Fibroblast of the aortic adventitia (primary cell): ENCODE data around the gene USP9X. TPM values are rescaled to one million over a fixed set of nuclear protein-coding genes. Genes with fewer than 3 reads are reported as not detected.

Experiments used
- DNase-seq: peaks from one replicate; pipeline ENCODE4 v3.0.0-alpha.2; 2010; ENCODE audit warnings: low read depth
- H3K4me3 ChIP-seq: 2 replicates; pipeline ENCODE4 v1.5.1; 2011; ENCODE audit warnings: low read depth, mild to moderate bottlenecking, control low read depth, low read length, moderate library complexity
- total RNA-seq: library from RNA; depleted of rRNA; stranded (reverse); fragments of >200 nt; gene quantifications from 2 replicates; pipeline ENCODE4 v1.2.3, GENCODE V29; 2012; ENCODE audit warnings: low replicate concordance
- TF ChIP-seq, protein P1 (sequence below): IDR thresholded peaks from 2 replicates; pipeline ENCODE4 v1.5.1; 2011; ENCODE audit warnings: mild to moderate bottlenecking, low read length, control low read depth, inconsistent platforms; ENCODE audit not compliant: insufficient read depth

Gene USP9X
- total RNA-seq, 1 donor, result 99.1 TPM

DNA sequence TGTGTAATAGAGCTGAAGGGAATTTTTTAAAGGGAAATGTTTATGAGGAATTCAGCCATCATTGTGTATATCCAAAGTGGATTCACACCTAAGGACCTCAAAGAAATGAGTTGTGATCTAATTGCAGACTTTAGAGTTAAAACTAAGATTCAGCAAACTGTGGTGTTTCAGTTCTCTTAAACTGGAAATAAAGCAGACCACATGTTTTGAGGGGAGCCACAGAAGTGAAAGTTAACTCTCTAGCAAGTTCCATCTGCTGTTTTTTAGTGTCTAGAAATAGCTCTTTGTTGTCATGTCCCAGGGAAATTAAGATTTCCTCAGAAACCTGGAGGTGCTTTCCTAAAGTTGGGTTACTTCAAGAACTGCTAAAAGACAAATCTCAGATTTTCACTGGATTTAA, 151.4 kb downstream of the USP9X start:
- TF ChIP-seq, protein P1, sequence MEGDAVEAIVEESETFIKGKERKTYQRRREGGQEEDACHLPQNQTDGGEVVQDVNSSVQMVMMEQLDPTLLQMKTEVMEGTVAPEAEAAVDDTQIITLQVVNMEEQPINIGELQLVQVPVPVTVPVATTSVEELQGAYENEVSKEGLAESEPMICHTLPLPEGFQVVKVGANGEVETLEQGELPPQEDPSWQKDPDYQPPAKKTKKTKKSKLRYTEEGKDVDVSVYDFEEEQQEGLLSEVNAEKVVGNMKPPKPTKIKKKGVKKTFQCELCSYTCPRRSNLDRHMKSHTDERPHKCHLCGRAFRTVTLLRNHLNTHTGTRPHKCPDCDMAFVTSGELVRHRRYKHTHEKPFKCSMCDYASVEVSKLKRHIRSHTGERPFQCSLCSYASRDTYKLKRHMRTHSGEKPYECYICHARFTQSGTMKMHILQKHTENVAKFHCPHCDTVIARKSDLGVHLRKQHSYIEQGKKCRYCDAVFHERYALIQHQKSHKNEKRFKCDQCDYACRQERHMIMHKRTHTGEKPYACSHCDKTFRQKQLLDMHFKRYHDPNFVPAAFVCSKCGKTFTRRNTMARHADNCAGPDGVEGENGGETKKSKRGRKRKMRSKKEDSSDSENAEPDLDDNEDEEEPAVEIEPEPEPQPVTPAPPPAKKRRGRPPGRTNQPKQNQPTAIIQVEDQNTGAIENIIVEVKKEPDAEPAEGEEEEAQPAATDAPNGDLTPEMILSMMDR, result no peak
- DNase-seq, result no peak
- no peak overlapping the region for H3K4me3 ChIP-seq

DNA sequence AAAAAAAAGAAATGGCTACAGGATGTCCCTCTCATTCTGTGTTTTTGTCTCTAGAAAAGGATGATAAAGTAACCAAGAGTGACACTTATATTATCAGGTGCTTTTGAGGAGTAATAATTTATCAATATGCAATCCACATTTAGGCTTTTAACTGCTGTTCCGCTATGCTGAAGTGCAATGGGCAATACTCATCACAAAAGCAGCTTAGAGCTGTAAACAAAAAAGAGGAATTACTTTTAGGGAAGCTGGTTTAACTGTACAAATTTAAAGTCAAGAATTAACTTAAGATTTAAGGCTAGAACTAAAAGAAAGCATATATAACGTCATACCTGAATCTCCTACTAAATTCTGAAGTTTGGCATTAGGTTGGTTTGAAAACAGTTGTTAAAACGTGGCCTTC, 155.3 kb downstream of the USP9X start:
- no peak overlapping the region for H3K4me3 ChIP-seq
- TF ChIP-seq, protein P1, result no peak
- DNase-seq, result no peak

DNA sequence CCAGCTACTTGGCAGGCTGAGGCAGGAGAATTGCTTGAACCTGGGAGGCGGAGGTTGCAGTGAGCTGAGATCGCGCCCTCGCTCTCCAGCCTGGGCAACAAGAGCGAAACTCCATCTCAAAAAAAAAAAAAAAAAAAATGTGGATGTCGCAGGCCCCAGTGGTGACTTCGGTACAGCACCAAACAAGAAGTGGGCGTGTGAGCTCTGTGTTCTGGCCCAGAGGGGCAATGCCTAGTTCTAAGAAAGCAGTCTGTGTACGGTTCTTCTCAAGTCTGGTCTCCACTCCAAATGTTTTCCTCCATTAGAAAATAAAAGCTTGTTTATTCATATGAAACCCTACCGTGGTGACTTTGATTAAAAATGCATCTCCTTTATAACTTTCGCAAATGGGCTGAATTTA, 156.7 kb downstream of the USP9X start:
- no peak for DNase-seq
- no peak overlapping the region for H3K4me3 ChIP-seq
- TF ChIP-seq, protein P1, result no peak

DNA sequence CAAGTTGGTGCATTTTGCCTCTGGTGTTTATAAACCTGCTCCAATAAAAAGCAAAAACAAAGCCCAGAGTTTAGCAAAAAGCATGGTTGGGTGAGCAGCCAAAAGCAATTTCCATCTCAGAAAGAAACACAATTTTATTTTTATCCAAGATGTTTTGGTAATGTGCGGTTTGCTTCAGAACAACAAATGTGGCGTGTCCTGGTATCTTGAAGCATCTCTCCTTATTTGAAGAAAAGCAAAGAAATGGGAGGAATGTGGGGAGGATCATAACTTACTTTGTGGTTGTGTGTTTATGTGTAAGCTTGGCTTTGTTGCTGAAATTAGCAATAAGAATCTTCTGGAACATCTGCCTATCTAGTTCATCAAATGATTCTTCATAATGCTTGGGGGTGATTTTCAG, 160.4 kb downstream of the USP9X start:
- DNase-seq, result no peak

DNA sequence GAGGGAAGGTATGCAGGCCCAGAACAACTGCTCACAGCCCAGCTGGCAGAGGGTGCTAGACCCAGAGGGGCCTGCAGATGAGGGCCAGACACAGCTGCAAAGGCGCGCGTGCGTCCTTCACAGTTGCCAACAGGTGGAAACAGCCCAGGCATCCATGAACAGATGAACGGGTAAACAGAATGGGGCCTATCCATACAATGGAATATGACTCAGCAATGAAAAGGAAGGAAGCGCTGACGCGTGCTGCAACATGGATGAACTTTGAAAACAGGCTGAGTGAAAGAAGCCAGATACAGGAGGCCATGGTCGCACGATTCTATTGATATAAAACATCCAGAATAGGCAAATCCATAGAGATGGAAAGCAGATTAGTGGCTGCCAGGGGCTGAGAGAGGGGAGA, 165.6 kb downstream of the USP9X start:
- H3K4me3 ChIP-seq, result no peak overlapping the region
- no peak for DNase-seq
- TF ChIP-seq, protein P1, result no peak

More for the DNA sequence above, 160.4 kb downstream of the USP9X start:
- TF ChIP-seq, protein P1, result no peak
- H3K4me3 ChIP-seq, result no peak overlapping the region

DNA sequence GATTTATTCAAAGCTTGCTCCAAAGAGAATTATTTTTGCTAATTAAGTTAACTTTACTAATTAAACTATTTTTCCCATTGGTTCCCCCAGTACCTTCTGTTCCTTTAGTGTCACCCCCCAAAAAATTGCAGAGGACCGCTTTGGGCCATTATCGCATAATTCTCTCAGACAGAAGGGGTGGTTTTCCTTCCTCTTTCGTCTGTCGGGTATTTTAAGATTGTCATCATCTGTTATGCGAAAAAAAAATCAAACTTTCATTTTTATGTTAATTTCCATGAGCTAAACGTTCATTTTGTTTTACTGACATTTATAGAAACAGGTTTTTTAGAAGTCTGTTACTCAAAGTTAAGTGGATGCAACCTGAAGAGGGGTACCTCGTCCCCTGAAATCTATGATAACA, 172.6 kb downstream of the USP9X start:
- no peak overlapping the region for H3K4me3 ChIP-seq
- no peak for DNase-seq
- TF ChIP-seq, protein P1, result no peak

DNA sequence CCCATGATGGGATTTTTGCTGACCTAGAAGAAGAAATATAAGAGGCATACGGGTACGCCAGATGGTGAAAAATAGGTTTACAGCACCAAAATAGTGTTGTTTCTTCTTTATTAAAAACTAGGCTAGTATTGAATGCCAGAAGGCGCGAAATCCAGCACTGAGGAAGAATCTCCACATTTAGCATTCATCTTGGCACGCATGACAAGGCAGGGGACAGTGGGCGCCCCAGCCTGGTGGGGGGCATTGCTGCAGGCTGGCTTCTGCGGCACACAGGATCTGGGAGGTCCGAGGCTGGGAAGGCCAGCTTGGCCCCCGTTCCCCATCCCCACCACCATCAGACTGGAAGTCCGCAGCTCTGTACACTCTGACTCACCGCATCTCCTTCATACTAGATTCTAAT, 173.0 kb downstream of the USP9X start:
- TF ChIP-seq, protein P1, result no peak
- DNase-seq, result no peak
- no peak overlapping the region for H3K4me3 ChIP-seq
